ENCODE measurements around the gene DNAAF3.

DNAAF3 gene

GRCh38 chr19:55134736-55135135 is 31.7 kb downstream of the DNAAF3 start:
- H3K9me3 ChIP-seq (ENCODE audit: severe bottlenecking), result no peaks in the 10 kb centered on the region
- no peak for DNase-seq
- TF ChIP-seq CTCF (IDR thresholded peaks at IDR 0.05; ENCODE audit: low read depth, low read length), result no peak
- no peaks in the 10 kb centered on the region for H3K27me3 ChIP-seq (ENCODE audit: insufficient read depth, low read depth, severe bottlenecking)
- H3K4me3 ChIP-seq (ENCODE audit: low read depth, low read length), result no peak overlapping the region
- H3K36me3 ChIP-seq, result peaks cover 17% of the 10 kb centered on the region
- no peak overlapping the region for H3K27ac ChIP-seq

- Histone ChIP-seq H3K4me3 (ENCODE audit: low read depth, low read length) (no peak overlapping the region), H3K27me3 (ENCODE audit: insufficient read depth, low read depth, severe bottlenecking) (no peaks in the 10 kb centered on the region), H3K9me3 (ENCODE audit: severe bottlenecking) (no peaks in the 10 kb centered on the region), H3K36me3 (peaks cover 17% of the 10 kb centered on the region), H3K27ac (no peak overlapping the region)
- no peak for TF ChIP-seq CTCF (IDR thresholded peaks at IDR 0.05; ENCODE audit: low read depth, low read length)
- DNase-seq, result peak; percentile 65
Measured at GRCh38 chr19:55133639-55134444, 32.6 kb downstream of the DNAAF3 start.

GRCh38 chr19:55132453-55133129 is 33.8 kb downstream of the DNAAF3 start:
- no peak overlapping the region for H3K4me3 ChIP-seq (ENCODE audit: low read depth, low read length)
- no peak for TF ChIP-seq CTCF (IDR thresholded peaks at IDR 0.05; ENCODE audit: low read depth, low read length)
- H3K27me3 ChIP-seq (ENCODE audit: insufficient read depth, low read depth, severe bottlenecking), result no peaks in the 10 kb centered on the region
- H3K9me3 ChIP-seq (ENCODE audit: severe bottlenecking), result no peaks in the 10 kb centered on the region
- peaks cover 17% of the 10 kb centered on the region for H3K36me3 ChIP-seq
- H3K27ac ChIP-seq, result no peak overlapping the region
- no peak for DNase-seq

GRCh38 chr19:55131421-55131820 is 35.0 kb downstream of the DNAAF3 start:
- Histone ChIP-seq H3K27ac (no peak overlapping the region), H3K4me3 (ENCODE audit: low read depth, low read length) (no peak overlapping the region), H3K9me3 (ENCODE audit: severe bottlenecking) (no peaks in the 10 kb centered on the region), H3K36me3 (peaks cover 14% of the 10 kb centered on the region), H3K27me3 (ENCODE audit: insufficient read depth, low read depth, severe bottlenecking) (no peaks in the 10 kb centered on the region)
- TF ChIP-seq CTCF (IDR thresholded peaks at IDR 0.05; ENCODE audit: low read depth, low read length), result no peak
- DNase-seq, result no peak

GRCh38 chr19:55119053-55119452 is 47.4 kb downstream of the DNAAF3 start:
- H3K4me3 ChIP-seq (ENCODE audit: low read depth, low read length), result no peak overlapping the region
- DNase-seq, result no peak
- H3K36me3 ChIP-seq, result no peaks in the 10 kb centered on the region
- no peak overlapping the region for H3K27ac ChIP-seq
- no peaks in the 10 kb centered on the region for H3K27me3 ChIP-seq (ENCODE audit: insufficient read depth, low read depth, severe bottlenecking)
- no peak for TF ChIP-seq CTCF (IDR thresholded peaks at IDR 0.05; ENCODE audit: low read depth, low read length)
- no peaks in the 10 kb centered on the region for H3K9me3 ChIP-seq (ENCODE audit: severe bottlenecking)
